K562 (cell line): ENCODE results near the gene CHCHD1. TPM values are rescaled to one million over a fixed set of nuclear protein-coding genes. Genes with fewer than 3 reads are reported as not detected.

ENCODE experiments used
- FOXJ2 ChIP-seq: fragments of 200-800 bp; sonication (Bioruptor generic); IDR thresholded peaks from 2 replicates; pipeline ENCODE4 v1.6.1; 2016; ENCODE audit warnings: missing genetic modification characterization, missing compliant biosample characterization
- HEY1 ChIP-seq: fragments of 250-450 bp; sonication (Bioruptor Pico); IDR thresholded peaks from 2 replicates; pipeline ENCODE4 v1.5.0; 2020; ENCODE audit warnings: mild to moderate bottlenecking, moderate library complexity, borderline replicate concordance
- MGA ChIP-seq: fragments of 450-650 bp; IDR thresholded peaks from 2 replicates; pipeline ENCODE4 v1.6.1; 2016; ENCODE audit warnings: mild to moderate bottlenecking, moderate library complexity
- MTA3 ChIP-seq: fragments of 450-650 bp; formaldehyde crosslinking; IDR thresholded peaks from 2 replicates; pipeline ENCODE4 v1.6.1; 2017; ENCODE audit warnings: mild to moderate bottlenecking, borderline replicate concordance
- NFE2 ChIP-seq: IDR thresholded peaks from 2 replicates; pipeline ENCODE4 v1.6.1; 2014; ENCODE audit warnings: antibody characterized with exemption, low read depth
- PHB ChIP-seq: fragments of 250-450 bp; sonication (Bioruptor Pico); IDR thresholded peaks from 2 replicates; pipeline ENCODE4 v1.5.0; 2021
- POLR2AphosphoS2 ChIP-seq: IDR thresholded peaks from 2 replicates; pipeline ENCODE4 v1.6.1; 2012; ENCODE audit warnings: low read length, improper control_type of control experiment
- RBM22 ChIP-seq: fragments of 200-400 bp; formaldehyde crosslinking; IDR thresholded peaks from 2 replicates; pipeline ENCODE4 v1.6.1; 2018; ENCODE audit warnings: low read length, low read depth; ENCODE audit not compliant: poor library complexity, severe bottlenecking
- U2AF2 ChIP-seq: fragments of 200-400 bp; formaldehyde crosslinking; optimal IDR thresholded peaks from 2 replicates; pipeline ENCODE3; 2017; ENCODE audit warnings: low read depth, mild to moderate bottlenecking, low read length
- ZNF175 ChIP-seq: fragments of 200-800 bp; sonication (Bioruptor generic); IDR thresholded peaks from 2 replicates; pipeline ENCODE4 v1.6.1; 2016; ENCODE audit warnings: low read depth, mild to moderate bottlenecking, missing genetic modification characterization, missing compliant biosample characterization
- ZNF41 ChIP-seq: fragments of 250-450 bp; sonication (Bioruptor Pico); conservative IDR thresholded peaks from 2 replicates; pipeline ENCODE4 v1.4.0; 2020; ENCODE audit warnings: mild to moderate bottlenecking
- ZNF644 ChIP-seq: fragments of 200-800 bp; sonication (Bioruptor generic); IDR thresholded peaks from 2 replicates; pipeline ENCODE4 v1.6.1; 2016; ENCODE audit warnings: low read depth, missing genetic modification characterization, missing compliant biosample characterization
- ZNF668 ChIP-seq: fragments of 250-450 bp; sonication (Bioruptor Pico); IDR thresholded peaks from 2 replicates; pipeline ENCODE4 v1.8.0; 2022; ENCODE audit warnings: mild to moderate bottlenecking, inconsistent platforms
- ZNF830 ChIP-seq: fragments of 250-450 bp; sonication (Bioruptor Pico); IDR thresholded peaks from 2 replicates; pipeline ENCODE4 v1.5.0; 2021; ENCODE audit warnings: mild to moderate bottlenecking
- polyA plus RNA-seq, 8 experiments: library from polyadenylated mRNA; depleted of rRNA in 4 of 8; stranded (reverse) in 5 of 8; unstranded in 3 of 8; fragments of >200 nt; fragmentation: Nextera tagmentation in 2 of 8; fragmentation: Illumina TruSeq in 1 of 8; extraction: Ambion mirVana in 2 of 8; extraction: Trizol in 1 of 8; gene quantifications; 2 replicates each; pipeline versions ENCODE4 v1.2.1 to v1.2.3, GENCODE V29; 2011 to 2014; ENCODE audit warnings: inconsistent platforms in 1 of 8, missing spikeins in 1 of 8
- total RNA-seq, 7 experiments: library from RNA; depleted of rRNA in 6 of 7; stranded (reverse); fragments of >200 nt in 6 of 7; fragmentation: Illumina TruSeq in 2 of 7; extraction: Trizol in 2 of 7; gene quantifications; 2 replicates each; pipeline versions ENCODE4 v1.2.1 to v1.2.3, GENCODE V29; 2011 to 2021; ENCODE audit warnings: low replicate concordance in 1 of 7

CHCHD1 gene
- total and polyA plus RNA-seq, 9 of the 15 experiments (the other 6 are each of a cell fraction or from before 2014, with no cell fraction given), result 52.9 to 126 (median 83.4) TPM

- peak; percentile 68; the same call in 1 of the 2 replicates for TF ChIP-seq MGA
- TF ChIP-seq FOXJ2 (tag), result peak; percentile 64
- TF ChIP-seq U2AF2, result no peak
- TF ChIP-seq ZNF175 (CRISPR knock-in tag), result no peak
- TF ChIP-seq RBM22, result peak; percentile 48
- peak; percentile 79 for TF ChIP-seq ZNF41 (CRISPR knock-in tag)
- no peak; the same call in none of the 2 replicates for TF ChIP-seq NFE2
- TF ChIP-seq POLR2AphosphoS2, result peak; percentile 45; the same call in 1 of the 2 replicates
- TF ChIP-seq PHB, result peak; percentile 83; the same call in 1 of the 2 replicates
- no peak for TF ChIP-seq ZNF668 (CRISPR knock-in tag)
- TF ChIP-seq HEY1, result peak; percentile 2; the same call in 1 of the 2 replicates
- TF ChIP-seq ZNF644, result no peak; the same call in 1 of the 2 replicates
- peak; percentile 96 for TF ChIP-seq MTA3
- TF ChIP-seq ZNF830 (CRISPR knock-in tag), result peak; percentile 59; the same call in 1 of the 2 replicates
These were observed 37.8 kb upstream of the CHCHD1 start, which contains the start of gene SEC24C (continued) for GRCh38 chr10:73743905-73744663.
